Smooth muscle cell (in vitro differentiated cells): Measurements from ENCODE around the gene KRT75. TPM values are rescaled to one million over a fixed set of nuclear protein-coding genes. Genes with fewer than 3 reads are reported as not detected.

Source experiments
- DNase-seq: peaks from one replicate; lab custom pipeline; 2025; ENCODE audit not compliant: unreplicated experiment; lab: John Stamatoyannopoulos, UW
- H2AFZ ChIP-seq: fragments of 200-600 bp; sonication (generic); 2 replicates; pipeline ENCODE4 v1.6.0; 2016; ENCODE audit warnings: antibody characterized with exemption, low read depth, mild to moderate bottlenecking
- H3F3A ChIP-seq: fragments of 200-600 bp; sonication (generic); 2 replicates; pipeline ENCODE4 v1.6.0; 2017; ENCODE audit warnings: antibody characterized with exemption, low read depth
- H3K27ac ChIP-seq: fragments of 200-600 bp; sonication (generic); 2 replicates; pipeline ENCODE4 v1.5.1; 2016; ENCODE audit warnings: low read depth, mild to moderate bottlenecking
- H3K27me3 ChIP-seq: fragments of 200-600 bp; sonication (generic); 2 replicates; pipeline ENCODE4 v1.6.1; 2016; ENCODE audit warnings: low read depth, mild to moderate bottlenecking
- H3K36me3 ChIP-seq: fragments of 200-600 bp; sonication (generic); 2 replicates; pipeline ENCODE4 v1.5.1; 2016; ENCODE audit warnings: low read depth
- H3K4me1 ChIP-seq: fragments of 200-600 bp; sonication (generic); 2 replicates; pipeline ENCODE4 v1.5.1; 2016; ENCODE audit warnings: low read depth
- H3K4me2 ChIP-seq: fragments of 200-600 bp; sonication (generic); 2 replicates; pipeline ENCODE4 v1.6.0; 2016; ENCODE audit warnings: mild to moderate bottlenecking
- H3K4me3 ChIP-seq: fragments of 200-600 bp; sonication (generic); 2 replicates; pipeline ENCODE4 v1.5.1; 2016; ENCODE audit warnings: mild to moderate bottlenecking
- H3K79me2 ChIP-seq: fragments of 200-600 bp; sonication (generic); 2 replicates; pipeline ENCODE4 v1.6.0; 2016; ENCODE audit warnings: low read depth, mild to moderate bottlenecking
- H3K9ac ChIP-seq: fragments of 200-600 bp; sonication (generic); 2 replicates; pipeline ENCODE4 v1.6.0; 2016; ENCODE audit warnings: low read depth
- H3K9me3 ChIP-seq: fragments of 200-600 bp; sonication (generic); replicated peaks from 2 replicates; pipeline ENCODE4 v1.5.1; 2016; ENCODE audit warnings: low read depth
- H4K20me1 ChIP-seq: fragments of 200-600 bp; sonication (generic); 2 replicates; pipeline ENCODE4 v1.6.0; 2016; ENCODE audit warnings: low read depth
- CTCF ChIP-seq: fragments of 200-600 bp; sonication (generic); IDR thresholded peaks from 2 replicates; pipeline ENCODE4 v1.5.1; 2017; ENCODE audit warnings: borderline replicate concordance, mild to moderate bottlenecking, antibody characterized with exemption; ENCODE audit not compliant: insufficient read depth, poor library complexity, severe bottlenecking
- WGBS: methylation state at CpG from one replicate; pipeline ENCODE4 v1.1.7; 2016; ENCODE audit warnings: low lambda C conversion rate; 5-methylcytosine and 5-hydroxymethylcytosine counted together
- polyA plus RNA-seq: library from polyadenylated mRNA; unstranded; fragments of >200 nt; fragmentation: Nextera tagmentation; extraction: Ambion mirVana; gene quantifications from 2 replicates; pipeline ENCODE4 v1.2.1, GENCODE V29; 2016
- total RNA-seq: library from RNA; depleted of rRNA; stranded (reverse); fragments of >200 nt; gene quantifications from 2 replicates; pipeline ENCODE4 v1.2.3, GENCODE V29; 2014

The KRT75 gene
- total and polyA plus RNA-seq, 2 experiments from 2014 or later, result 0.37 to 1.9 TPM

DNA sequence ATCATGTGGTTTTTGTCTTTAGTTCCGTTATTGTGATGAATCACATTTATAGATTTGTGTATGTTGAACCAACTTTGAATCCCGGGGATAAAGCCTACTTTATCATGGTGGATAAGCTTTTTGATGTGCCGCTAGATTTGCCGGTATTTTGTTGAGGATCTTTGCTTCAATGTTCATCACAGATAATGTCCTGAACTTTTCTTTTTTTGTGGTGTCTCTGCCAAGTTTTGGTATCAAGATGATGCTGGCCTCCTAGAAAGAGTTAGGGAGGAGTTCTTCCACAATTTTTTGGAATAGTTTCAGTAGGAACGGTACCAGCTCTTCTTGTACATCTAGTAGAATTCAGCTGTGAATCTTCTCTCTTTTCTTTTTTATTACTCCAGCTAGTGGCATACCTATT lies 24.7 kb upstream of the KRT75 start:
- H3F3A ChIP-seq, result no peaks in the 10 kb centered on the region
- DNase-seq, result no peak
- no peaks in the 10 kb centered on the region for H3K27me3 ChIP-seq
- no peak overlapping the region for H3K4me3 ChIP-seq
- no peak overlapping the region for H2AFZ ChIP-seq
- H4K20me1 ChIP-seq, result no peaks in the 10 kb centered on the region
- H3K4me2 ChIP-seq, result no peak overlapping the region
- H3K9me3 ChIP-seq, result no peaks in the 10 kb centered on the region
- H3K36me3 ChIP-seq, result no peaks in the 10 kb centered on the region
- WGBS, result 89% methylated on average over 5 of the region's 5 CpGs
- H3K27ac ChIP-seq, result no peak overlapping the region
- no peak overlapping the region for H3K9ac ChIP-seq
- peaks cover 8% of the 10 kb centered on the region for H3K4me1 ChIP-seq
- no peaks in the 10 kb centered on the region for H3K79me2 ChIP-seq
- no peak for TF ChIP-seq CTCF

DNA sequence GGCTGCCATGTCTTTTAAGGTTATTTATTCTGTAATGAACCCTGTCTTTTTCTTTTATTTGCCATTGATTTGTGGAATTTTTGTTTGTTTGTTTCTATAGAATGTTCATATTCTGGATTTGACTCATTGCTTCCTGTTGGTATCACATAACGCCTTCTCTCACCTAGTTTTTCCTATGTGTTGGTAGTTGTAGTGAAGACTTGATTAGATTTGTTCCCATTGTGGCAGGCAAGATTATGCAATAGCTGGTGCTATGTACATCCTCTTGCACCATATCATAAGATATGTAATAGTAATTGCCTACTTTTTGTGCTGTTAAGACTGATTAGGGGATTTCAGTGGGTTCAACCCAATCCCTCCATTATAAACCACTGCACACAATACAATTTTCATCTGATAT lies 21.6 kb upstream of the KRT75 start:
- H3K27ac ChIP-seq, result no peak overlapping the region
- peaks cover 8% of the 10 kb centered on the region for H3K4me1 ChIP-seq
- no peaks in the 10 kb centered on the region for H3K27me3 ChIP-seq
- no peaks in the 10 kb centered on the region for H3K79me2 ChIP-seq
- H3K4me3 ChIP-seq, result no peak overlapping the region
- no peak overlapping the region for H3K9ac ChIP-seq
- no peak for TF ChIP-seq CTCF
- H3F3A ChIP-seq, result no peaks in the 10 kb centered on the region
- 83% methylated on average over 1 of the region's 1 CpG for WGBS
- H3K4me2 ChIP-seq, result no peak overlapping the region
- H4K20me1 ChIP-seq, result no peaks in the 10 kb centered on the region
- H2AFZ ChIP-seq, result no peak overlapping the region
- H3K36me3 ChIP-seq, result no peaks in the 10 kb centered on the region
- no peaks in the 10 kb centered on the region for H3K9me3 ChIP-seq
- no peak for DNase-seq

GRCh38 chr12:52454411-52455201 lies 20.4 kb upstream of the KRT75 start:
- H3K27me3 ChIP-seq, result peaks cover 4% of the 10 kb centered on the region
- TF ChIP-seq CTCF, result no peak
- H3K9ac ChIP-seq, result no peak overlapping the region
- no peaks in the 10 kb centered on the region for H3K9me3 ChIP-seq
- H3K4me3 ChIP-seq, result no peak overlapping the region
- H3K4me2 ChIP-seq, result no peak overlapping the region
- H2AFZ ChIP-seq, result no peak overlapping the region
- H3K36me3 ChIP-seq, result no peaks in the 10 kb centered on the region
- no peak for DNase-seq
- WGBS, result 38% methylated on average over 3 of the region's 3 CpGs
- peaks cover 8% of the 10 kb centered on the region for H3K4me1 ChIP-seq
- no peaks in the 10 kb centered on the region for H3K79me2 ChIP-seq
- H4K20me1 ChIP-seq, result no peaks in the 10 kb centered on the region
- no peaks in the 10 kb centered on the region for H3F3A ChIP-seq
- H3K27ac ChIP-seq, result no peak overlapping the region

- H3K4me2 ChIP-seq, result no peak within 1 kb of the TSS
Observed at GRCh38 chr12:52452101-52452500, 17.9 kb upstream of the KRT75 start, which contains the start of gene KRT6B. KRT6B (minus strand) TSS chr12:52452146; CDS start chr12:52452078, 68 bp downstream.

More at GRCh38 chr12:52452101-52452500, 17.9 kb upstream of the KRT75 start, which contains the start of gene KRT6B:
- no peak within 1 kb of the TSS for H3K4me3 ChIP-seq
- peaks cover 10% of the 10 kb centered on the region for H3K27me3 ChIP-seq
- DNase-seq, result no peak
- no peak within 1 kb of the TSS for H2AFZ ChIP-seq
- H3F3A ChIP-seq, result no peaks in the 10 kb centered on the region
- 90% methylated on average over 6 of the region's 6 CpGs for WGBS
- no peak within 1 kb of the TSS for H3K9ac ChIP-seq
- TF ChIP-seq CTCF, result no peak
- no peaks in the 10 kb centered on the region for H4K20me1 ChIP-seq
- peaks cover 8% of the 10 kb centered on the region for H3K4me1 ChIP-seq
- no peaks in the 10 kb centered on the region for H3K79me2 ChIP-seq
- no peaks in the 10 kb centered on the region for H3K36me3 ChIP-seq
- H3K27ac ChIP-seq, result no peak within 1 kb of the TSS
- H3K9me3 ChIP-seq, result no peaks in the 10 kb centered on the region
